ENCODE measurements around the gene APOL3.
"Not testable (repeated sequence)": the region's sequence is repeated elsewhere in the genome, so short reads cannot be mapped to it uniquely, and the experiment has no call there.

The APOL3 gene

DNA sequence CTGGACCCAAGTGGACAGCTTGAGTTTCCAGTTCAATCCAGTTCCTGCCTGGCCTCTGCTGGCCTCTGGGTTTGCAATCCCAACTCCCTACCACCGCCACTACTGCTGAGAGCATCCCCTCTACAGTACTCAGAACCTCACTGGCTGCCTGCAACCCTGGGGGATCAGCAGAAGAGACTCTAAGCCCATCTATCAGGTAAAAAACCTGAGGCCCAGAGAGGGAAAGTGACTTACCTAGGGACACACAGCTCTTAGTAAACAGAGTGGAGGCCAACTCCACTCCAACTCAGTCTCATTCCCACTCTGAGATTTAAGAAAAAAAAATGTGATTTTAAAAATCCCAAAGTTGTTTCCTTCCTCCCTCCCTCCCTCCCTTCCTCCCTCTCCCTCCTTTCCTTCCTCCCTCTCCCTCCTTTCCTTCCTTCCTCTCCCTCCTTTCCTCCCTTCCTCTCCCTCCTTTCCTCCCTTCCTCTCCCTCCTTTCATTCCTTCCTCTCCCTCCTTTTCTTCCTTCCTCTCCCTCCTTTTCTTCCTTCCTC lies 34.5 kb downstream of the APOL3 start:
- TF ChIP-seq, protein P1, sequence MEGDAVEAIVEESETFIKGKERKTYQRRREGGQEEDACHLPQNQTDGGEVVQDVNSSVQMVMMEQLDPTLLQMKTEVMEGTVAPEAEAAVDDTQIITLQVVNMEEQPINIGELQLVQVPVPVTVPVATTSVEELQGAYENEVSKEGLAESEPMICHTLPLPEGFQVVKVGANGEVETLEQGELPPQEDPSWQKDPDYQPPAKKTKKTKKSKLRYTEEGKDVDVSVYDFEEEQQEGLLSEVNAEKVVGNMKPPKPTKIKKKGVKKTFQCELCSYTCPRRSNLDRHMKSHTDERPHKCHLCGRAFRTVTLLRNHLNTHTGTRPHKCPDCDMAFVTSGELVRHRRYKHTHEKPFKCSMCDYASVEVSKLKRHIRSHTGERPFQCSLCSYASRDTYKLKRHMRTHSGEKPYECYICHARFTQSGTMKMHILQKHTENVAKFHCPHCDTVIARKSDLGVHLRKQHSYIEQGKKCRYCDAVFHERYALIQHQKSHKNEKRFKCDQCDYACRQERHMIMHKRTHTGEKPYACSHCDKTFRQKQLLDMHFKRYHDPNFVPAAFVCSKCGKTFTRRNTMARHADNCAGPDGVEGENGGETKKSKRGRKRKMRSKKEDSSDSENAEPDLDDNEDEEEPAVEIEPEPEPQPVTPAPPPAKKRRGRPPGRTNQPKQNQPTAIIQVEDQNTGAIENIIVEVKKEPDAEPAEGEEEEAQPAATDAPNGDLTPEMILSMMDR (IDR thresholded peaks at IDR 0.05; ENCODE audit: extremely low read depth, missing control alignments), result no peak
- no peak for DNase-seq (ENCODE audit: low spot score)

DNA sequence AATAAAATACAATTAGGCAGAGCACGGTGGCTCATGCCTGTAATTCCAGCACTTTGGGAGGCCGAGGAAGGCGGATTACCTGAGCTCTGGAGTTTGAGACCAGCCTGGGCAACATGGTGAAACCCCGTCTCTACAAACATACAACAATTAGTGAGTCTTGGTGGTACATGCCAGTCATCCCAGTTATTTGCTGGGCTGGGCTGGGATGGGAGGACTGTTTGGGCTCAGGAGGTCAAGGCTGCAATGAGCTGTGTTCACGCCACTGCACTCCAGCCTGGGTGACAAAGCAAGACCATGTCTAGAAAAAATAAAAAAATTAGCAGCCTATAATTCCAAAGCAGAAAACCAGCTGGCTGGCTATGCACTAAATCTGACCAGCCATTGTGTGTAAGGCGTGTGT lies 35.1 kb downstream of the APOL3 start:
- TF ChIP-seq, protein P1 (IDR thresholded peaks at IDR 0.05; ENCODE audit: extremely low read depth, missing control alignments), result no peak
- no peak for DNase-seq (ENCODE audit: low spot score)

- TF ChIP-seq, protein P1 (IDR thresholded peaks at IDR 0.05; ENCODE audit: extremely low read depth, missing control alignments), result no peak
- DNase-seq (ENCODE audit: low spot score), result no peak
Measured at GRCh38 chr22:36124666-36125065, 35.9 kb downstream of the APOL3 start.

DNA sequence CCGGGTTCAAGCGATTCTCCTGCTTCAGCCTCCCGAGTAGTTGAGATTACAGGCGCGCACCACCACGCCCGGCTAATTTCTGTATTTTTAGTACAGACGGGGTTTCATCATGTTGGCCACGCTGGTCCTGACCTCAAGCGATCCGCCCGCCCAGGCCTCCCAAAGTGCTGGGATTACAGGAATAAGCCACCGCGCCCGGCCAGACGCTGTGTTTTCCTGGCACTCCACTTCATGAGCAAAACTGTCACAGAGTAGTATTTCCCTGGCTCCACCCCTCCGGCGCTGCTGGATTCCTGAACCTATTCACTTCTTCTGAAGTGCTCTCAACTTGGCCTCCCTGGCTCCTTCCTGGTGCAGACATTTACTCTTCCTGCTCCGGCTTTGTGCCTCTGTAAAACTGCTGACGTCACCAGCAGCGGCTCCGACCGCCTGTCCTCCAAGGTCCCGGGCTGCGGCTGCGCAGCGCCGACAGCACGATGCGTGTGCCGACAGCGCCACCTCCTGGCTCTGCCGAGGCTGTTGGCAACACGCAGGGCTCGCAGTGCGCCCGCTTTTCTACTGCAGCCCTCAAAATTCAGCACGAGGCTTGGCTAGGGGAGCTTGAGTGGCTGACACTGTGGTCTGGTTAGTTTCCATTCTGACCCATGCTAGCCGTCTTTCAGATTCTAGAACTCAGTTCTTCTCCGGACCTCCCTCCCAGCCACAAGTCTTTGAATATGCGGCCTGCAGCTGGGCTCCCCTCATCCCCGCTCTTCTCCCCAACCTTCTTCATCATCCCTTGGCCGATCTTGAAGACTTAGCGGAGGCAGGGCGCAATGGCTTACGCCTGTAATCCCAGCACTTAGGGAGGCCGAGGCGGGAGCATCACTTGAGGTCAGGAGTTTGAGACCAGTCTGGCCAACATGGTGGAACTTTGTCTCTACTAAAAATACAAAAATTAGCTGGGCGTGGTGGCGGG lies 36.6 kb downstream of the APOL3 start:
- peak; percentile 89 for DNase-seq (ENCODE audit: low spot score)
- TF ChIP-seq, protein P1 (IDR thresholded peaks at IDR 0.05; ENCODE audit: extremely low read depth, missing control alignments), result peak; percentile 98

- DNase-seq (ENCODE audit: low spot score), result not testable (repeated sequence)
Measured at GRCh38 chr22:36120621-36121351, 39.8 kb downstream of the APOL3 start.

DNA sequence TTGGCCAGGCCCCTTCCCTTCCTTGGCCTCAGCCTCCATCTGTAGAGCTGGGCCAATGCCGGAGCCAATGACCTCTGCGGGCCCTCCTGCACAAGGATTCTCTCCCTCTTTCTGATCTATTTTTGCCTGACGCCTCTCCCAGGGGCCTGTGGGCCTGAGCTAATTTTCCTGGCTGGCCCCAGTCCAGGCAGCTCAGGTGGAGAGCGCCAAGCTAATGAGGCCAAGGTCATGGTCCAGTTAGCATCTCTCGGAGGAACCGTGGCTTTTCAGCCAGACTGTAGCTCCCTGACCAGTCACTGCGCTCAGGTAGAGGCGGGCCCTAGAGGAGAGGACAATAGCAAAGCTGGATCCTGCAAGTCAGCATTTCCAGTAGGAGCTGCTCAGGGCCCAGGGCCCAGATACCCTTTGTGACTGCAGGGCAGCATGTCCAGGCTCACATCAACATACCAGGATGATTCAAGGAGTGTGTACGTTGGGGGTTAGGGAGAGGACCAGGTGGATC lies 43.5 kb downstream of the APOL3 start:
- no peak for DNase-seq (ENCODE audit: low spot score)
- TF ChIP-seq, protein P1 (IDR thresholded peaks at IDR 0.05; ENCODE audit: extremely low read depth, missing control alignments), result no peak

DNA sequence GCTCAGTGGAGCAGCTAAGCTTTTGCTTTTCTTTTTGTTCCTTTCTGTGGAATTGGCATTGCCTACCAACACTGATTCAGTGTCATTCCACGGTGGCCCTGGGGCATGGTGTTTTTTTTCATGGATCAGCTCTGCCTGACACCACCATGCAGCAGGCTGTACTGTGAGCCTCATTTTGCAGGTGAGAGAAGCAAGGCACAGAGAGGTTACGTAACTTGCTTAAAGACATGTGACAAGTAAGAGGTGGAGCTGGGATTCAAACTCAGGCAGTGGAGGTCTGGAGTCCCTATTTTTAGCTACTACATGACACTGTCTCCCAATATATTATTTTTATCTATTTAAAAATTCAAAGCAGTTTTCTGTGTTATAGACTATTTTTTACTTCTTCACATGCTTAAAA lies 44.4 kb downstream of the APOL3 start:
- no peak for DNase-seq (ENCODE audit: low spot score)
- TF ChIP-seq, protein P1 (IDR thresholded peaks at IDR 0.05; ENCODE audit: extremely low read depth, missing control alignments), result no peak
